Fibroblast of skin of right biceps (primary cell): ENCODE measurements around the gene CCL18.
"Not testable (repeated sequence)": the region's sequence is repeated elsewhere in the genome, so short reads cannot be mapped to it uniquely, and the experiment has no call there.

Source experiments
- DNase-seq: peaks from one replicate; pipeline ENCODE4 v3.0.0-alpha.2; 2013

CCL18 gene

DNA sequence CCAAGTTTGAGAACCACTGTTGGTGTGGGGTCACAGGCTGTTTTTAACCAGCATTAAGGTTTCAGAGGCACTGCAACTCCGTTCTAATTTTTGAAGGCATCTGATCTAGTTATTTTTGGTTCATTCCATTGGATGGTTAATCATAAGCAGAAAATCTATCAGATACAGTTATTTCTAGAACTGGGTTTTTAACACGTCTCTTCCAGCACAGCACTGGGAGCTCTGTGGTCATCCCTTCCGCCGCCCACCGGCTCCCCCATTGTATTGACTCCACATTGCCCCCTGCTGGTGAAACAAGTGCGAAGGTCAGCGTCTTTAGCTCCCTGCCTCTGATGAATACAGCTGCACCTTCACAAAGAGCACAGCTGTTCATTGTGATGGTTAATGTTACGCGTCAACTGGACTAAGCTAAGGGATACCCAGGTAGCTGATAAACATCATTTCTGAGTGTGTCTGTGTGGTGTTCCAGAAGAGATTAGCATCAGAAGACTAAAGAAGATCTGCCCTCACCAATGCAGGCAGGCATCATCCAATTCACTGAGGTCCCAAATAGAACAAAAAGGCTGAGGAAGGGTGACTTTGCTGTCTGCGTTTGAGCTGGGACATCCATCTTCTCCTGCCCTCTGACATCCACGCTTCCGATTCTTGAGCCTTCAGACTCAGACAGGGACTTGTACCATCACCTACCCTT lies 8.5 kb downstream of the CCL18 start:
- DNase-seq: peak; percentile 24

DNA sequence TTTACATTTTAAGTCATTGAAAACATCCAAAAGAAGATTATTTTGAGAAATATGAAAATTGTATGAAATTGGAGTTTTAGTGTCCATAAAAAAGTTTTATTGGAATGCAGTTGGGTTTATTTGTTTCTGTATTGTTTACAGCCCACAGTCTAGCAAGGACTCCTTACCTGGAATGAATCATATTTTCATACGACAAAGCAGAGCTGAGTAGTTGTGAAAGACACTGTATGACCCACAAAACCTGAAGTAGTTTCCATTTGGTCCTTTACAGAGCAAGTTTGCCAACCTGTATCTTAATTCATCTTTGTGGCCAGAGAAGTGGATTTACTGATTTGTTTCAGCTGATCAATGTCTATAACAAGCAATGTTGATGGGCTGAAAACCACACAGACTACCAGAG lies 10.3 kb downstream of the CCL18 start:
- no peak for DNase-seq

DNA sequence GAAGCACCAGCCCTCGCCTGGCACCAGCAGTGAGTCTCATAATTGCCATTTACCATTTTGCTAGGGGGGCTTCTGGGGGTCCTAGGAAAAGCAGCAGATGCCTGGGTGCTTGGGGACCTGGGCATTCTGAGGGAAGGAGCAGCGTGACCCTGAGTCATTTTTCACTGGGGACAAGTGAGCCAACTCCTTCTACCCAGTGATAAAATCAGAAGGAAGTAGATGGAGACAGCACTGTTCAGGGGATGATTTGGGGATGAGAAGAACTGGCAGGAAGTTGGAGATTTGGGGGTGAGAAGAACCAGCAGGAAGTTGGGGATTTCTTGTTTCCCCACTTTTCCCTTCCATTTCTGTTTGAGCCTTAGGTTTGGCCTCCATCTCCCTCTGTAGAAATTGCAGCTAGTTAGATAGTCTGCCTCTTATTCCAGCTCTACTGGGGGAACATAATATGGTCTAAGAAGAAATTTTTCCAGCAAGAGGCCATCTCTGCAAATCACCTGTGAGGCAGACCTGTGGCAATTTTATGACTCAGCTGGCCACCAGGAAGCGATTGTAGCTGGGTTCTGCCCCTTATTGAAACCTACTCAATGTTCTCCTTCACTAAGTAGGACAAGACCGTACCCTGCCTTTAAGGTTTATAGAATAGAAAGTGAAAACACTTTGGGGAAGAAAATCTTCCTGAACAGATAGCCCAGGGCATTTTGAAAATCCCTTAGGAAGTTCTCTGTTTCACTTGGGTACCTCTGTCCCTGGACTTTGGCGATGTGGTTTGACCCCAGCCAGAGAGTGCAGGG lies 17.8 kb downstream of the CCL18 start:
- not testable (repeated sequence) for DNase-seq

DNA sequence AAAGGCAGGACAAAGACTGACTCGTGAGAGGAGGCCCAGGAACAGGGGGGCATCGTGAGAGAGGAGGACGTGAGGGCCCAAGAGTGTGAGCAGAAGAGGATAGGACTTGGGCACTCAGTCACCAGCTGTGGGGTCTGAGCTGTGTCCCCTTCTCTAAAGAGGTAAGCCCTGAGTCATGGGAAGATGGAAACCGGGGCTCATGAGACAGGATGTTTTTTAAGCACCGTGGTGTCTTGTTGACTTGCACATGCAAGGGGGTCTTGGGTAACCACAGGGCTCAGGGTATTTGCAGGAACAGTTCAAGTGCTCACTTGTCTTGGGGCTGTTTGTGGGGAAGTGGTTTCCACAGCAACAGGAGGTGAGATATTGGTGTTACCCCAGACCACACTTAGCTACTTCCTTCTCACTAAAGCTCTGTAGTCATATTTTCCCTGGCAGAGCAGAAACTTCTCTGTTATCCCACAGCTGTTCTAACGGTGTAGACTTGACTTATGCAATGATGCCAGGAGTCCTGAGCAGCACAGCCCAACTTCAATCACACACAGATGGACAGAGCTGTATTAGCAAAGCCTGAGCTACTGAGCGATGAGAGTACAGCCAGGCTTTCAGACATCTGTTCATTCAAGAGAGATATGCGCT lies 18.5 kb downstream of the CCL18 start:
- not testable (repeated sequence) for DNase-seq

DNA sequence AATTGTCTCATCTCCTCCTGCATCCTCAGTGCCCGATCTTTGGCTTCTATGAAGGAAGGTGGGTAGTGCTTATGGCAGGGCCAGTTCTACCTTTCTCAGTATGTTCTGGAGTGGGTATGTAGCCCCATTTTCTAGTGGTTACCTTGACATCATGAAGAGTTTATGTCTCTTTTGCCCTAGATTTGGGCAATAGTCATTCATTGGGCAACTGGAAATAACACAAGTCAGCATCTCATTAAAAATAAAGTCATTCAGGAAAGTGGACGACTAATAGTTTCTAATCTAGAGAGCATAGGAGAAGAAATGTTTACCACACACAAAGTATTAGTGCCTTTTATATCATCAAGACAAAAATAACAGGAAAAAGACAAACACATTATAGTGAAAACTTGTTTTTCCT lies 19.6 kb downstream of the CCL18 start:
- DNase-seq: not testable (repeated sequence)

DNA sequence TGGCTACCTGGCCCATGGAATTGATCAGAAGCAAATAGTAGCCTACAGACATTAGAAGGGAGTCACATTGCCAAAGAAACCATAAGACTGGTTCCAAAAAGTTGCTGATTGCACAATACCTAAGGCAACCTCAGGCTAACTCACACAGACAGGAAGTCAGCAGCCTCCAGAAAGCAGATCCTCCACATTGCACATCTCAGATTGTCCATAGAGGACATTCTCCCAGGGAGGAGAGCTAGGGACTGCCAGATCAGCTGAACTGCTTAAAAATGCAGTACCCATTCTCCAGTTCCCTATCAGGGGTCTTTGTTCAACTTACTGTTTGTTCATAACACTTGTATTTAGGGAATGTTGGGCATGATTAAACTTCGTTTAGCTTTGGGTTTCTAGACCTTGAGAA lies 21.7 kb downstream of the CCL18 start:
- DNase-seq: no peak

DNA sequence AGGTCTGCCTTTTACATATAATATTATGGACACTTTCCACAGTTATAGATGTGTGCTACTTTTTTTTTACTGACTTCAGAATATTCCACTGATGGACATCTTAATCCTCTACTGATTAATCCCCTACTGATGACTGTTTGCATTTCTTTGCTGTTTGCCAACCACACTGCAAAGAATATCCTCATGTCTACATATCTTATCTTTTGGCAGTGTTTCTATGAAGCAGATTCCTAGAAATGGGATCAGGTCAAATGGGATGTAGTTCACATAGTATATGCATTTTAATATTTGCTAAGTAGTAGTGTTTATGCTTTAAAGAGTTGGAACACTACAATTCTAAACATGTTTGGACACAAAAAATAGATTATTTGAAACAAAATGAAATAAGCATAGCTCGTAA lies 22.7 kb downstream of the CCL18 start:
- DNase-seq: no peak

DNA sequence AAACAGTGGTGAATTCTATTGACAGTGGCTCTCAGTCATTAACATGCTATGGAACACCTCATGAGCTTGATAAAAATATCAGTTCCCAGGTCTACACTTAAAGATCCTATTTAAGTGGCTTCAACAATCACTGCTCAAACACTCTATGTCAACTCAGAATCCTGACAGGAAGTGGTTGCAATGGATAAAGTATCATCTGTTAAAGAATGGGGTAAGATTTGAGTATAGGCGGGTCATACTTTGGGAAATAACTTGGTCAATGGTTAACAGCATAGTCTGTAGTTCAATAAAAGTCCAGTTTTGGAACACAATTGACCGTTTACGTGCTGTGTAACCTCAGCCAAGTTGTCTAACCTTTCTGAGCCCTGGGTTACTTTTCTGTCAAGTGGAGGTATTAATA lies 23.4 kb downstream of the CCL18 start:
- not testable (repeated sequence) for DNase-seq

DNA sequence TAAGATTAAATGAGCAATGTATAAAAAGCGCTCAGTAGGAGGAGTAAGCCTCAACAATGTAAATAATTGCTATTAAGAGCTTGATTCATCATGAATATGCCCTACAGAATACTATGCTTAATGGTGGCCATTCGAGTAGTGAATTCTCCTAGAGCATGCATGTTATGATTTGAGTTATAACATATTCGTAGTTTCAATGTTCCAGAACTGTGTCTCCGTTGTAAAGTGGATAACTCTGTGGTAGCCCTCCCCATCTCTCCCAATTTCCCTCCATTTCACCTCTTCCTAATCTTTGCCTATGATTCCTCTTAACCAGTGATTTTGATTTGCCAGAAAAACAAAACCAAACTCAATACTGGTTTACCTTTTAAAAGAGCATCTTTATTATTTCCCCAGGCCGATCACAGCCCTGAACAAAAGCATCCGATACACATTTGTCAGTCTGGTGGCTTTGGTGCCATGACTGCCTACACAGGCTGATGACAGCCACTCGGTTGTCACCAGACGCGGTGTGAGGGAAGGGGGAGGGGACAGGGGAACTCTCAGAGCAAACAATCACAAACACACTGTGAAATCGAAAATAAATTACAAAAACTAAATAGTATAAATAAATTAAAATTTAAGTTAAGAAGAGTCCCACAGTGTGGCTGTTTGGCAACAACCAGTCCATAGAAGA lies 24.0 kb downstream of the CCL18 start:
- DNase-seq: not testable (repeated sequence)

DNA sequence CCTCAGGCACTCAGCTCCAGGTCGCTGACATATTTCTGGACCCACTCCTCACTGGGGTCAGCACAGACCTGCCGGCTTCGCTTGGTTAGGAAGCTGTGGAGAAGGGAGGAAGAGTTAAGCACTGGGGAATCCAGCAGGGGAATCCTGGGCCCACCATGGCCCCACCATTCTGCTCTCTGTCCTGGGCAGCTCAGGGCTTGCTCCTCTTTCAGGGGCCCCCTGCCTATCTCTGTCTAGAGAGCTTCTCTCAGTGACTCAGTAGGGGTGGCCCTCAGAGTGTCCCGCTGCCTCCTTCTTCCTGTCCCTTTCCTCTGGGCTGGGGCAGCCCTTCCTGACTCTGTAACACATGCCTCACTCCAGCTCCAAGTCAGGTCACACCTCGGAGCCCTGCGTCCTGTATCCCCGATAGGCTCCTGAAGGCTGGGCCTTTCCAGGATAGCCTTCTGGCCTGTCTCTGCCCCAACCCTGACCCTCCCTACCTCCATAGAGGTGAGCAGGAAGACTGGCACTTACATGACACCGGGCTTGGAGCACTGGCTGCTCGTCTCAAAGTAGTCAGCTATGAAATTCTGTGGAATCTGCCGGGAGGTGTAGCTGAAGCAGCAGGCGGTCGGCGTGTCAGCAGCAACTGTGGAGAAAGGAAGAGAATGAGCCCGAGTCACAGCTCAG lies 24.7 kb downstream of the CCL18 start:
- no peak for DNase-seq

DNA sequence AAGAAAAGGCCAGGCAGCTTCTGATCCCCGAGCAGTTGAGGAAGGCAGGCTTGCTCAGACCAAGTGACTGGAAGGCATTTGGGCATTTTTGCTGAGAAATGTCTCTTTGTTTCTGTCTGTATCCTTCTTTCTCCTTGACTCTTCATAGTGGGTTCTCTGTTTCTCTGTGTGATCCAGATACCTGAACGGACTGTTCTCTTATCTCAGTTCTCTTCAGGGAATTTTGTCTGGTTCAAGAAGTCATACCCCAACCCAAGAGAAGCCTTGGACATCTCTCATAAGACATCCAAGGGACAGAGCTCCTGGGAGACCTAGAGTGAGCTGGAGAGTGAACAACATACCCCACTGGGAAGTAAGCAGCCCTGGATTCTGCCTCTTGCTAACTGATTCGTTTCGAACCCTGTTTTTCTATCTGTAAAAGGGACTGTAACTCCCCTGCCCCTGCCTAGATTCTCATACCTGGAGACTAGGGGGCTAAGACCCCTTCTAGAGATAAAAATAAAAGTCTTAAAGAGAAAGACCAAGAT lies 25.3 kb downstream of the CCL18 start:
- DNase-seq: no peak

DNA sequence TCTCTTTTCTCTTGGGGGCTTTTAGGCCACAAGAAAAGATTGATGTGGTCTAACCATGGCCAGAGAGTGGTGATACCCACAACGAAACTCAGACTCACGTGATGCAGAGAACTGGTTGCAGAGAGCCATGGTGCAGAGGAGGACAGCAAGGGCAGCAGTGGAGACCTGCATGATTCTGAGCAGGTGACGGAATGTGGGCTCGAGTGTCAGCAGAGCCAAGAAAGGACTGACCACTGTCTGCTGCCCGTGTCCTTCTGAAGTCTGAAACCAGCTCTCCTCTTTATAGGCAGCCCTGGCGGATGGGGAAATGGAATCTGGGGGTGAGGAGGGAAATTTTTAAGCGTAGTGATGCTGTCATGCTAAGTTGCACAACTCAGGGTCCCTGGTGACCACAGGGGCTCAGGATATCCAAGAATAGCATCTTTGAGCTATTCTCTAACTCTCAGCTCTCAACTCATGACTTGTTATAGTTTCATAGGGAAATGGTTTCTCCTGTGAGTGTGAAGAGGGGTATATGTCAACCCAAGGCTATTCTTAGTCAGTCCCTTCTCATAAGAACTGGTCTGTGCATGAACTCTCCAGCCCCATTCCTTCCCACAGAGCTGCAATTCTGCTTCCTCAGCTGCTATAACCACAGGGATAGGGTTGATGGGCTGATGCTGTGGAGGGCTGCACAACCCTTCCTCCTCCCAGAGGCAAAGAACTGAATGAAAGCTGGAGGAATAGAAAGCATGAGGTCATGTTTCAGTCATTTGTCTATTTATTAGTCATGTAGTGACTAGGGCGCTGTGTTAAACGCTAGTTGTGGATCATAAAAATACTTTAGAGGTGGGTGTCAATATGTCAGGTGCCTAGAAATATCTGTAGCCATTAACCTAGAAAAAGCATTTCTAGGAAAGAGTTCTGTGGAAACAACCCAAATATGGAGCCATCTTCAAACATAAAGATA lies 26.1 kb downstream of the CCL18 start, which contains the start of gene CCL3:
Gene CCL3, minus strand, starts transcription at position 256 of the 949 bp plus-strand sequence. Its CDS starts 85 bp downstream, at position 171.
- peak; percentile 2 for DNase-seq

DNA sequence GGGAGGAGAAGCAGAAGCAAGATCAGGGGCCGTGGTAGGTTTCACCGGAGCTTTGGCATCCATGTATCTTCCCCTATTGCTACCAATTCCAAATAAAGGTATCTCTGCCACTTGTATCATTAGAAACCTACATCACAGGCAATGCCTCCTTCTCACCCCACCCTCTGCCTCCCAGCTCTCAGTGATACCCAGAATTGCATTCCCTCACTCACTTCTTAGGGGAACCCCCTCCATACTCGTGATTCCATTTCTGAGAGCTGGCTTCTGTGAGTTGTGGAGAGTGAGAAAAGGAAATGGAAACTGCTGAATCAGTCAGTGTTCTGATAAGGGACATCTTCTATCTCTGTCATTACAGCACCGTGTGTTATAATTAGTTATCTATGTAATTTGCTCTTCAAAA lies 28.2 kb downstream of the CCL18 start:
- DNase-seq: no peak

DNA sequence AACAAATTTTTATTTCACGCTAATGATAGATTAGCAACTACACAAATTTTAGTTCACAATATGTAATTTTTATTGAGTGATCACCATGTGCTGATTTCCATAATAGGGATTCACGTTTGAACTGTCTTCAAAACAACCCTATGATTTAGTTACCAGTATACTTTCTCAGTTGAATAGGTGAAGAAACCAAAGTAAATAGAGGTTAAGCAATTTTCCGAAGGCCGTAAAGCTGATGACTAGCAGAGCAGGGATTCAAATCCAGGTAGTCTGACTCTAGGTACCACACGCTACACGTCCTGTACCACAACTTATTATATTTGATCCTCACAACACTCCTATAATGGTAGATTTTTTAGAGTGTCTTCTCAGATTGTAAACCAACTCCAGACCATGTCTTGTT lies 28.6 kb downstream of the CCL18 start:
- not testable (repeated sequence) for DNase-seq

DNA sequence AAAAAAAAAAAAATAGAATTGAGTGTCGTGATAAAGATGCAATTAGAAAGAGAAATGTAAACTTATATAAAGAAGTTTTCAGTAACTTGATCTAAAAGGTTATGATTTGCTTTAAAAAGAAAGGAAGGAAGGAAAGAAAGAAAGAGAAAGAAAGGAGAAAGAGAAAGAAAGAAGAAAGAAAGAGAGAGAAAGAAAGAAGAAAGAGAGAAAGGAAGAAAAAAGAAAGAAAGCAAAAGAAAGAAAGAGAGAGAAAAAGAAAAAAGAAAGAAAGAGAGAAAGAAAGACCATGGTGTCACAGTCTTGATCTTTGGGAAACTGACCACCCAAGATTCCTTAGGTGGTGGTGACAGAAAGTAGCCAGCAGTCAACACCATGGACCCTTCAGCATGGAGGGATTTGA lies 30.2 kb downstream of the CCL18 start:
- DNase-seq: no peak

DNA sequence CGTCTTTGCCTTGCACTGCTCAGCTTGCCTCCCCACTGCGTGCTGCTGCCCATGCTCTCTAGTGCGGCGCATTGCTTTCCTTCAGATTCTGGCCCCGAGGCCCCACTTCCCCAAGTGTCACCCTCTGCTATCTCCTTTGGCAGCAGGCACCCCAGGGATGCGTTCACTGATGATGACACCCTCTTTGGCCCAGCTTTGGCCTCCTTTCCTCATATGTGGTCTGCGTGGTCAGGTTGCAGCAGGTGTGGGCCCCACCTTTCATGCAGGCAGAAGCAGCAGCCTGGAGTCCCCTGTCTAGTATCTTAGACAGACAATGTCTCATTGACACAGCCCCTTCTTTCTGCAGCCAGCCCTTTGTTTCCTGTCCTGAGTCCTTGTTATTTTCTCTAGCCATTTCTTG lies 30.7 kb downstream of the CCL18 start:
- DNase-seq: no peak

DNA sequence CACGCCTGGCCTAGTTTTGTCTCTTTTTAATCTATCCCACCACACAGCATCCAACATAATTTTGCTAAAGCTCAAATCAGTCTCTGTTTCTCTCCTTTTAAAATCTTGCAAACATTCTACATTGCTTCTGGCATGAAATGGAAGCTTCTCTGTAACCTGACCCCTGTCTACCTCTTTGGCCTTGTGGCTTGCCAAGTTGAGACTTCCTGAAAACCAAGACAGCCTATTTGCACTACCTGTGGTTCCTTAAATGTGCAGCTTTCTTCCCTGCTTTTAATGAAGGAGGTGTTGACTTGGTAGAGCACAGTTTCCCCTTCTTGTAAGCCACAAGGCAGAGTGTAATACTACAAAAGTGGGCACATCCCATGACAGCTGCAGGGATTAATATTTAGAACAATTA lies 31.9 kb downstream of the CCL18 start:
- DNase-seq: no peak

DNA sequence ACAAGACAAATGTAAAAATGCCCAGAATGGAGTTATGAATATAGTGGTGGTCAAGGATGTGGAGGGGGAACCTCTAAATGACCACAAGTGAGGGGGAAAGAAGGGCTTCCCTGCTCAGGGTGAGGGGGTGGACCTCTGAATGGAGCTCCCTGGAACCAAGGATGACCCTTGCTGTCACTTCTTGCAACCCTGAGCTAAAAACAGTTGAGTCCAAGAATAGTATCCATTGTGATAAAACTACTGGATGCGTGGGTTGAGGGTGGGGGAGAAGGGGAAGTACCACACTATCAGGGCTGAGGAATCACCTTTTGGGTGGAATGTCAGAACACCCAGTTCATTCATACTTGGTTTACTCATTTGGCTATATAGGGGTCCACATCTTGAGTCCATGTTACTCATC lies 34.9 kb downstream of the CCL18 start:
- DNase-seq: not testable (repeated sequence)

DNA sequence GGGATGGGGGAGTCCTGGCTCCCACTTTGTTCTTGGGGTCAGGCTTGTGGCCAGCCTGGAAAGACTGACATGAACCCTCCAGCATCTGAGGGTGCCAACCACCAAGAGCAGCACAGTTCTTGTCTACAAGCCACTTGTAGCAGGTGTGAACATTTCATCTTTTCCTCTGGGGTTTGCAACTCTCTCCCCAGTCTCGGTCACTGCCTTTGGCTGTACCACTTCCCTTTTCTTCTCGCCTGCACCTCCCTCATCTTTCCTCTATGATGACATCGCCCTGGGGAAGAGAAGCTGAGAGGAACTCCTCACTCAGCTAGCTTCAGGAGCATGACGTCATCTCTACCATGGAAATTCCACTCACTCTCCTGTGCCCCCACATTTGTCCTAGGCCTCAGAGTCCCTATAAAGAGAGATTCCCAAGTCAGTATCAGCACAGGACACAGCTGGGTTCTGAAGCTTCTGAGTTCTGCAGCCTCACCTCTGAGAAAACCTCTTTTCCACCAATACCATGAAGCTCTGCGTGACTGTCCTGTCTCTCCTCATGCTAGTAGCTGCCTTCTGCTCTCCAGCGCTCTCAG lies 39.4 kb downstream of the CCL18 start, which contains the start of gene CCL4:
Gene CCL4, plus strand, starts transcription at position 427 of the 575 bp plus-strand sequence. Its CDS starts 79 bp downstream, at position 506.
- not testable (repeated sequence) for DNase-seq

DNA sequence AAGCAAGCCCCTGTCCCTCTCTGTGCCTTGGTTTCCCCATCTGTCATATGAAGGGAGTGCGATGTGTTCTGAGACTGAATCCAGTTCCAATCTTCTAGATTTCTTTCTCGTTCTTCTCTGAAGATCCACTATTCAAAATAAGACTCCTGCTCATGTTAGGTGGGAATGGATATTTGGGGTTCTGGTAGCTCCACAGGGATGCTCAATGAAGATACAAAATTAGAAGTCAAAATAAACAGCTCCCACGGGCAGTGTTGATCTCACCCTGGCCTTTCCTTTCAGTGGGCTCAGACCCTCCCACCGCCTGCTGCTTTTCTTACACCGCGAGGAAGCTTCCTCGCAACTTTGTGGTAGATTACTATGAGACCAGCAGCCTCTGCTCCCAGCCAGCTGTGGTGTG lies 40.2 kb downstream of the CCL18 start:
- DNase-seq: not testable (repeated sequence)
